ENCODE results near the gene IL23R. TPM values are rescaled to one million over a fixed set of nuclear protein-coding genes. Genes with fewer than 3 reads are reported as not detected.

IL23R gene
- total and polyA plus RNA-seq, 4 donors, result 0.06 to 0.20 (median 0.06) TPM; not detected in 1

GRCh38 chr1:67242016-67242415 is 75.8 kb downstream of the IL23R start:
- DNase-seq (ENCODE audit: low read depth in 4 of 6, low spot score in 6 of 6), result no peak
- H3K27ac ChIP-seq (ENCODE audit: low read depth, low read length), result no peak overlapping the region
- no peak overlapping the region for H3K4me3 ChIP-seq (ENCODE audit: low read depth, low read length)
- no peaks in the 10 kb centered on the region for H3K9me3 ChIP-seq (ENCODE audit: control insufficient read depth, insufficient read depth, low read length)
- no peaks in the 10 kb centered on the region for H3K36me3 ChIP-seq (ENCODE audit: control insufficient read depth, insufficient read depth, low read length)
- no peaks in the 10 kb centered on the region for H3K4me1 ChIP-seq (ENCODE audit: control insufficient read depth, insufficient read depth, low read length)
- no peaks in the 10 kb centered on the region for H3K27me3 ChIP-seq (ENCODE audit: control insufficient read depth, insufficient read depth, low read length)

- DNase-seq (ENCODE audit: low read depth in 4 of 6, low spot score in 6 of 6), result no peak
- no peaks in the 10 kb centered on the region for H3K27me3 ChIP-seq (ENCODE audit: control insufficient read depth, insufficient read depth, low read length)
- WGBS (ENCODE audit: insufficient coverage), result no CpG with 5 or more reads among the region's 2 CpGs
- no peaks in the 10 kb centered on the region for H3K4me1 ChIP-seq (ENCODE audit: control insufficient read depth, insufficient read depth, low read length)
- no peaks in the 10 kb centered on the region for H3K9me3 ChIP-seq (ENCODE audit: control insufficient read depth, insufficient read depth, low read length)
- H3K36me3 ChIP-seq (ENCODE audit: control insufficient read depth, insufficient read depth, low read length), result no peaks in the 10 kb centered on the region
- H3K4me3 ChIP-seq (ENCODE audit: low read depth, low read length), result no peak overlapping the region
- H3K27ac ChIP-seq (ENCODE audit: low read depth, low read length), result no peak overlapping the region
These were observed 83.9 kb downstream of the IL23R start for GRCh38 chr1:67250051-67250653.

- 83% methylated on average over 1 of the region's 2 CpGs for WGBS (ENCODE audit: insufficient coverage)
- Histone ChIP-seq H3K9me3 (ENCODE audit: control insufficient read depth, insufficient read depth, low read length) (no peaks in the 10 kb centered on the region), H3K36me3 (ENCODE audit: control insufficient read depth, insufficient read depth, low read length) (no peaks in the 10 kb centered on the region), H3K27ac (ENCODE audit: low read depth, low read length) (no peak overlapping the region), H3K4me1 (ENCODE audit: control insufficient read depth, insufficient read depth, low read length) (no peaks in the 10 kb centered on the region), H3K27me3 (ENCODE audit: control insufficient read depth, insufficient read depth, low read length) (no peaks in the 10 kb centered on the region), H3K4me3 (ENCODE audit: low read depth, low read length) (no peak overlapping the region)
- DNase-seq (ENCODE audit: low read depth in 4 of 6, low spot score in 6 of 6), result no peak
These were observed 90.3 kb downstream of the IL23R start for GRCh38 chr1:67256291-67257172.

GRCh38 chr1:67257173-67257535 is 90.9 kb downstream of the IL23R start:
- Histone ChIP-seq H3K27ac (ENCODE audit: low read depth, low read length) (no peak overlapping the region), H3K9me3 (ENCODE audit: control insufficient read depth, insufficient read depth, low read length) (no peaks in the 10 kb centered on the region), H3K4me3 (ENCODE audit: low read depth, low read length) (no peak overlapping the region), H3K36me3 (ENCODE audit: control insufficient read depth, insufficient read depth, low read length) (no peaks in the 10 kb centered on the region), H3K27me3 (ENCODE audit: control insufficient read depth, insufficient read depth, low read length) (no peaks in the 10 kb centered on the region), H3K4me1 (ENCODE audit: control insufficient read depth, insufficient read depth, low read length) (no peaks in the 10 kb centered on the region)
- WGBS (ENCODE audit: insufficient coverage), result 43% methylated on average over 1 of the region's 5 CpGs
- DNase-seq (ENCODE audit: low read depth in 4 of 6, low spot score in 6 of 6), result no peak

GRCh38 chr1:67261680-67262079 is 95.4 kb downstream of the IL23R start:
- Histone ChIP-seq H3K4me3 (ENCODE audit: low read depth, low read length) (no peak overlapping the region), H3K9me3 (ENCODE audit: control insufficient read depth, insufficient read depth, low read length) (no peaks in the 10 kb centered on the region), H3K27me3 (ENCODE audit: control insufficient read depth, insufficient read depth, low read length) (no peaks in the 10 kb centered on the region), H3K4me1 (ENCODE audit: control insufficient read depth, insufficient read depth, low read length) (no peaks in the 10 kb centered on the region), H3K36me3 (ENCODE audit: control insufficient read depth, insufficient read depth, low read length) (no peaks in the 10 kb centered on the region), H3K27ac (ENCODE audit: low read depth, low read length) (no peak overlapping the region)
- no CpG with 5 or more reads among the region's 4 CpGs for WGBS (ENCODE audit: insufficient coverage)
- DNase-seq (ENCODE audit: low read depth in 4 of 6, low spot score in 6 of 6), result peak in 2 of 6 donors; percentile 5 to 32

GRCh38 chr1:67262735-67263134 is 96.5 kb downstream of the IL23R start:
- Histone ChIP-seq H3K4me1 (ENCODE audit: control insufficient read depth, insufficient read depth, low read length) (no peaks in the 10 kb centered on the region), H3K27me3 (ENCODE audit: control insufficient read depth, insufficient read depth, low read length) (no peaks in the 10 kb centered on the region), H3K27ac (ENCODE audit: low read depth, low read length) (no peak overlapping the region), H3K4me3 (ENCODE audit: low read depth, low read length) (no peak overlapping the region), H3K9me3 (ENCODE audit: control insufficient read depth, insufficient read depth, low read length) (no peaks in the 10 kb centered on the region), H3K36me3 (ENCODE audit: control insufficient read depth, insufficient read depth, low read length) (no peaks in the 10 kb centered on the region)
- no peak for DNase-seq (ENCODE audit: low read depth in 4 of 6, low spot score in 6 of 6)
- no CpG with 5 or more reads among the region's 5 CpGs for WGBS (ENCODE audit: insufficient coverage)

- H3K27me3 ChIP-seq (ENCODE audit: control insufficient read depth, insufficient read depth, low read length), result no peaks in the 10 kb centered on the region
- no peaks in the 10 kb centered on the region for H3K36me3 ChIP-seq (ENCODE audit: control insufficient read depth, insufficient read depth, low read length)
- H3K27ac ChIP-seq (ENCODE audit: low read depth, low read length), result no peak overlapping the region
- DNase-seq (ENCODE audit: low read depth in 4 of 6, low spot score in 6 of 6), result peak in 2 of 6 donors; percentile 2 to 79
- no peaks in the 10 kb centered on the region for H3K9me3 ChIP-seq (ENCODE audit: control insufficient read depth, insufficient read depth, low read length)
- no peaks in the 10 kb centered on the region for H3K4me1 ChIP-seq (ENCODE audit: control insufficient read depth, insufficient read depth, low read length)
- H3K4me3 ChIP-seq (ENCODE audit: low read depth, low read length), result no peak overlapping the region
These were observed 97.9 kb downstream of the IL23R start for GRCh38 chr1:67264152-67264551.

GRCh38 chr1:67264899-67265298 is 98.6 kb downstream of the IL23R start:
- DNase-seq (ENCODE audit: low read depth in 4 of 6, low spot score in 6 of 6), result no peak
- H3K36me3 ChIP-seq (ENCODE audit: control insufficient read depth, insufficient read depth, low read length), result no peaks in the 10 kb centered on the region
- no peaks in the 10 kb centered on the region for H3K4me1 ChIP-seq (ENCODE audit: control insufficient read depth, insufficient read depth, low read length)
- no peaks in the 10 kb centered on the region for H3K9me3 ChIP-seq (ENCODE audit: control insufficient read depth, insufficient read depth, low read length)
- no CpG with 5 or more reads among the region's 3 CpGs for WGBS (ENCODE audit: insufficient coverage)
- no peaks in the 10 kb centered on the region for H3K27me3 ChIP-seq (ENCODE audit: control insufficient read depth, insufficient read depth, low read length)
- H3K27ac ChIP-seq (ENCODE audit: low read depth, low read length), result no peak overlapping the region
- H3K4me3 ChIP-seq (ENCODE audit: low read depth, low read length), result no peak overlapping the region

- H3K27ac ChIP-seq (ENCODE audit: low read depth, low read length), result no peak overlapping the region
- peak in 2 of 6 donors; percentile 34 to 51 for DNase-seq (ENCODE audit: low read depth in 4 of 6, low spot score in 6 of 6)
- no CpG with 5 or more reads among the region's 3 CpGs for WGBS (ENCODE audit: insufficient coverage)
These were observed 102.8 kb downstream of the IL23R start for GRCh38 chr1:67269061-67269460.

GRCh38 chr1:67270541-67270940 is 104.3 kb downstream of the IL23R start:
- Histone ChIP-seq H3K4me1 (ENCODE audit: control insufficient read depth, insufficient read depth, low read length) (no peaks in the 10 kb centered on the region), H3K9me3 (ENCODE audit: control insufficient read depth, insufficient read depth, low read length) (peaks cover 1% of the 10 kb centered on the region), H3K4me3 (ENCODE audit: low read depth, low read length) (no peak overlapping the region), H3K36me3 (ENCODE audit: control insufficient read depth, insufficient read depth, low read length) (no peaks in the 10 kb centered on the region), H3K27me3 (ENCODE audit: control insufficient read depth, insufficient read depth, low read length) (no peaks in the 10 kb centered on the region), H3K27ac (ENCODE audit: low read depth, low read length) (no peak overlapping the region)
- no peak for DNase-seq (ENCODE audit: low read depth in 4 of 6, low spot score in 6 of 6)
- 95% methylated on average over 3 of the region's 3 CpGs for WGBS (ENCODE audit: insufficient coverage)

More at GRCh38 chr1:67269061-67269460, 102.8 kb downstream of the IL23R start:
- Histone ChIP-seq H3K4me1 (ENCODE audit: control insufficient read depth, insufficient read depth, low read length) (no peaks in the 10 kb centered on the region), H3K27me3 (ENCODE audit: control insufficient read depth, insufficient read depth, low read length) (no peaks in the 10 kb centered on the region), H3K9me3 (ENCODE audit: control insufficient read depth, insufficient read depth, low read length) (peaks cover 1% of the 10 kb centered on the region), H3K36me3 (ENCODE audit: control insufficient read depth, insufficient read depth, low read length) (no peaks in the 10 kb centered on the region), H3K4me3 (ENCODE audit: low read depth, low read length) (no peak overlapping the region)
